Measurements from ENCODE around the gene KRT86.

KRT86 gene

GRCh38 chr12:52274521-52275120, at the start of gene KRT86:
TSS of gene KRT86 (plus strand) at chr12:52274645. CDS start at chr12:52301917, 27,272 bp downstream.
- no peak for DNase-seq

GRCh38 chr12:52225752-52226151, 48.7 kb upstream of the KRT86 start:
- DNase-seq = no peak

- DNase-seq = no peak
These were observed 48.0 kb upstream of the KRT86 start for GRCh38 chr12:52226446-52226845.

GRCh38 chr12:52227606-52228166, 46.8 kb upstream of the KRT86 start:
- no peak for DNase-seq

- no peak for DNase-seq
These were observed 46.1 kb upstream of the KRT86 start for GRCh38 chr12:52228366-52228765.

GRCh38 chr12:52228931-52229330, 45.5 kb upstream of the KRT86 start:
- DNase-seq = no peak

- DNase-seq = no peak
These were observed 44.6 kb upstream of the KRT86 start for GRCh38 chr12:52229836-52230343.

- no peak for DNase-seq
These were observed 43.8 kb upstream of the KRT86 start for GRCh38 chr12:52230364-52231281.

GRCh38 chr12:52231305-52232202, 42.9 kb upstream of the KRT86 start:
- no peak for DNase-seq

GRCh38 chr12:52232203-52232673, 42.2 kb upstream of the KRT86 start:
- no peak for DNase-seq

- no peak for DNase-seq
These were observed 41.6 kb upstream of the KRT86 start, which contains the start of gene KRT7 for GRCh38 chr12:52232674-52233461. TSS of gene KRT7 (plus strand) at chr12:52233243. CDS start at chr12:52233297, 54 bp downstream.

GRCh38 chr12:52233462-52234207, 40.8 kb upstream of the KRT86 start:
- DNase-seq = no peak

GRCh38 chr12:52234223-52234810, 40.1 kb upstream of the KRT86 start:
- no peak for DNase-seq

- no peak for DNase-seq
These were observed 39.3 kb upstream of the KRT86 start for GRCh38 chr12:52235001-52235764.

- DNase-seq = no peak
These were observed 38.6 kb upstream of the KRT86 start for GRCh38 chr12:52235822-52236361.

GRCh38 chr12:52236386-52237050, 37.9 kb upstream of the KRT86 start:
- DNase-seq = no peak

GRCh38 chr12:52238207-52238840, 36.1 kb upstream of the KRT86 start:
- DNase-seq = no peak

All from NCI-H1105 treated with DMSO at 0.1 percent for 48 hours (cell line).